Non-pigmented ciliary epithelial cell (primary cell): ENCODE results near the gene STK32C.
"Not testable (repeated sequence)": the region's sequence is repeated elsewhere in the genome, so short reads cannot be mapped to it uniquely, and the experiment has no call there.

Source experiments
- DNase-seq: peaks from one replicate; pipeline ENCODE4 v3.0.0-alpha.2; 2010; ENCODE audit warnings: low read depth

Gene STK32C

DNA sequence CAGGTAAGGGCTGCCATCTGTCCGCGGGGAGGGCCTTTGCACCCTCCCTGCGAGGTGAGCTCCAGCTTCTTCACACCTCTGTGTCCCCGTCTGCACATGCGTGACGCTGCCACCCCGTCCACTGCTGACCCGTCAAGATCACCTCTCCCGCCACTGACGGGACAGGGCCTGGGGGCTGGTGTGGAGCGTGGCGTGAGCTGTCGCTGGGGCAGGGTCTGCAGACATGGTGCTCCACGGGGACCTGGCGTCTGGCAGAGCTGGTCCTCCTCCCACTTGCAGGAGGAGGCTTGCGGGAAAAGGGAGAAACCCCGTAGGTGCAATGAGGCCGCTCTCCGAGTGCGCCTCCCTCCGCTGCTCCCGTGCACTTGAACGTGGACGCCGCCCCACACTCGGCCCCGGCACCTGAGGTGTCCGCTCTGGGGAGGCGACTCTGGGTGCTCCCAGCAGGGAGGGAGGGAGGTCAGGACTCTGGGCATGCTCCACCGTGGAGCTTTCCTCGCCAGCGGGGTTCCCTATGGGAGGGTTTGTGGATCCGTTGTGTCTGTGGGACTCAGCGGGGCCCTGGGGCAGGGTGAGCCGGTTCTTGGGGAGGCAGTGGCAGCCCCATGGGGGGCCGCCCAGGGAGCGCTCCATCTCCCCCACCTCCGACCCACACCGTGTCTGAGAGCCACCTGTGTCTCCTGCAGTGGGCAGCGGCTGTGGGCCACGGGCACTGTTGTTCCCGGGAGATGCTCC, 138.6 kb downstream of the STK32C start:
- DNase-seq, result no peak

DNA sequence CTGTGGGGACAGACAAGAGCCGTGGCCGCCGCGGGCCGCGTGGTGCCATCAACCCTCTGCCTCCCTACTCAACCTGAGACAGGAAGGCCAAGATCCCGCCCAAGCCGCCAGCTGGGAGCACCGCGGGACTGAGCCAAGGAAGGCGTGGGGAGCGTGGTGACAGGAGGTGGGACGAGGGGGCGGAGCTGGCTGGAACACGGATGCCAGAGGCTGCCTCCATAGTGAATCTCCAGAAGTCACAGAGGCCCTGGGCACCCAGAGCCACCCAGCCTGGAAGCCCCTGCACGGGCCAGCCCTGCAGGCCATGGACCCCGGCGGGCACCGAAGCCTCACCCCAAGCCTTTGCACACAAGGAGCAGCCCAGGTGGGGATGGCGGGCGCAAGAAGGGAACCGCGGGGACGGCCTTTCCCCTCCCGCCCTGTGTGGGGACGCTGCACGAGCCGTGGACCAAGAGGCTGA, 139.1 kb downstream of the STK32C start:
- no peak for DNase-seq

DNA sequence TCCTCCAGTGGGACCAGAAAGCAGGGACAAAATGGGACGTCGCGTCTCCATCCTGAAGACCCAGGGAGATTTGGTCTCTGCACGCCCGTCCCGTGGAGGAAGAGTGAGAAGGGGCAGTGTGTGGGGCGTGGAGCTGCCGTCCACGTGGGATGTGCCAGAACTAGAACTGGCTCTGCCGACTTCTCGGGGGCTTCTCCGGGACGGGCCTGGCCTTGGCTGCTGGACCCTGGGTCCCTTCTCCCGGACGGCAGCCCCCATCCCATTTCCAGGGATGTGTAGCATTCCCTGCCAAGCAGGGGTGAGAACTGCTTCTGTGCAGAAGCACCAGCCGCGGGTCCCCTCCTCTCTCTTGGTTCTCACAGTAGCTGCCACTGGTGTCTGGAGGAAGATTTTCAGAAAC, 139.8 kb downstream of the STK32C start:
- no peak for DNase-seq

DNA sequence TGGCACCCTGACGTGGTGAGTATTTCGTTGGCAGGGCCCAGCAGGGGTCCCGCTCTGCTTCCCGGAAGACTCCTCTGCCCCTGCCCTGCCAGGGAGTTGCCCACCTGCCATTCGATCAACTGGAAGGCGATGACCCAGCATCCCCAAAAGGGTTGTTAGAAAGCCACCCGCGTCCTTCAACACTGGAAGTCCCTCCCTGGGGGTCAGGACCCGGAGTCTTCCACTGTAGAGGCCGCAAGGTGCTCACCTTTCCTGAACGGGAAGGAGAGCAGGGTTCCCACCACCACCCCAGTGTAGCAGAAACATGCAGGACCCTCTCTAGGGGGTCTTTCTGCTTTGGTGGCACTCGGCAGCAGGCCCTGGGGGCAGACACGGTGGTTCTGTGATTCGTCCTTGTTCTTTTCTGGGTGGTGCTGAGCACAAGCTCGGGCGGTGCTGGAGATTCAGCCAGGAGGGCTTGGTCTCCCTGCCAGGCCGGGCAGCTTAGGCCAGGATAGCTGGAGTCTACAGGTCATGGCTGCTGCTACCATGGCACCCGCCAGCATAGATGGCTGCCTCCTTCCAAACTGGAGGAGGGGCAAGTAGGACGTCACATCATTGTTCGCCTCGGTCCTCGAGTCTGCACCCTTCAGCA, 140.6 kb downstream of the STK32C start:
- no peak for DNase-seq

DNA sequence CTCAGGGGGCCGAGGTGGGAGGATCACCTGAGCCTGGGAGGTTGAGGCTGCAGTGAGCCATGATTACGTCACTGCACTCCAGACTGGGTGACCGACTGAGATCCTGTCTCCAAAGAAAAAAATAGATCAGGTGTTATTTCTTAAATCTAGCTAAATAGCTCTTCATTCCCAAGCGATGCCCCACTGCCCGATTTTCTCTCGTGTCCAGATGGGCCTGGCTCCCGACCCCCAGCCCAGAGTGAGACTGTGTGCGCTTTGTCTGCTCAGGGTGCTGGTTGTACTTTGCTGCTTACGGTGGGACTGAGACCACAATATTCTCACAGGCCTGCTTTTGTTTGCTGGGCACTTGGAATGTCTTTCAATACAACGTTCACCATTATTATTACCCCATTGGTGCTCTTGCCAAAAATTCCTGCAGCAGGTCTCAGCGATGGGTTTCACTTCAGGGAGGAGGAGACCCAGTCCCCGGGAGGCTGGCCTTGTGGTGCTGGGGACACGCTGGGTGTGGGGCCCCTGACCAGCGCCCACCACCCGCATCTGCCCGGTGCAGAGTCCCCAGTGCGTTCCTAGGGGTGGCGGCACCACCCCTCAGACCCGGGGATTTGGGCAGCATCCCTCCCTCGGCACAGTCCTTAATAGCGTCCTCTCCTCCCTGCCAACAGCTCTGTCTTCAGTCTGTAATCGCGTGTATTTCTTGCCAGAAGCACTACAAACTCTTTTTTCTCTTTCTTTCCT, 141.4 kb downstream of the STK32C start:
- no peak for DNase-seq

DNA sequence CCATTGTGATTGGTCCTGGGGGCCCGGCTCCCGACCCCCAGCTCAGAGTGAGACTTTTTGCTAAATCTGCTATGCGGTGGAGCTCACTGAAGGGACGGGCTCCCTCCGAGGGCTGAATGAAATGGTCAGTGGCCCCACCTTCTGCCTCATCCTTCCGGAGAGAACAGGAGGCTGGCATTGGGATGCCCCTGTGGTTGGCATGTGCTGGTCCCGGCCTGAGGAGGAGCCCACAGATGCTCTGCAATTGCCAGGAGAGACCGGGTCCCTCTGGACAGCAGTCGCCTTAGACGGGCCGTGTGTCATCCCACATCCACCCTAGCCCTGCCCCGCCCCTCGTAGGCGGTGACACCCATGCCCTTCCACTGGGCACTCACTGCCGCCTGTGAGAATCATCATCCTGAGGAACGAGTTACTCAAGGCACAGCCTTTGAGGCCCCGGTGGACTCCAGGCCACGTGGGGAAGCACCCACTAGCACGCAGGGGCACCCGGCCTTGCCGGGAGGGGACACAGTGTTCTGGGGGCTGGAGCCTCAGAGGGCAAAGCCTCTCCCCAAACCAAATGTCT, 142.3 kb downstream of the STK32C start:
- no peak for DNase-seq

DNA sequence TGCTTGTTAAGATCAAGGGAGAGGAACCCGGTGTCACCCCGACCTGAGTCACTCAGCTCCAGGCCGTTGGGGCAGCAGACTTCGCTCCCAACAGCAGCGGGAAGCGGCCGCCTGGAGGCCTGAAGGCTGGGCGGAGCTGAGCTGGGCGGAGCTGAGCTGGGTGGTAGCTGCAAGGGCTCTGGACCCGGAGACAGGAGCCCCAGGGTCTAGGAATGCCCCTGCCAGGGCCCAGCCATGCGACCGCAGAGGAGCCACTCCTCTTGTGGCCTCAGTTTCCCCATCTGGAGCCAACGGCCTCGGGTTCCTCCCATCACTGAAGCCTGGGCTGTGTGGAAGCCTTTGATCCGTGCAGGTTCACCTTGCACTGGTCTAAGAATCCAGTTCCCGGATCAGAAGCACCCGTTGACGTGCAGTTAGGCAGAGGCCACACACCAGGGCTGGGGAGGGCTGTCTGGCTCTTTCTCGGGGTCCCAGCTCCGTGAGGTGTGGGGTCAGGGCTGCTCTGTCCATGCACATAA, 142.9 kb downstream of the STK32C start:
- no peak for DNase-seq

DNA sequence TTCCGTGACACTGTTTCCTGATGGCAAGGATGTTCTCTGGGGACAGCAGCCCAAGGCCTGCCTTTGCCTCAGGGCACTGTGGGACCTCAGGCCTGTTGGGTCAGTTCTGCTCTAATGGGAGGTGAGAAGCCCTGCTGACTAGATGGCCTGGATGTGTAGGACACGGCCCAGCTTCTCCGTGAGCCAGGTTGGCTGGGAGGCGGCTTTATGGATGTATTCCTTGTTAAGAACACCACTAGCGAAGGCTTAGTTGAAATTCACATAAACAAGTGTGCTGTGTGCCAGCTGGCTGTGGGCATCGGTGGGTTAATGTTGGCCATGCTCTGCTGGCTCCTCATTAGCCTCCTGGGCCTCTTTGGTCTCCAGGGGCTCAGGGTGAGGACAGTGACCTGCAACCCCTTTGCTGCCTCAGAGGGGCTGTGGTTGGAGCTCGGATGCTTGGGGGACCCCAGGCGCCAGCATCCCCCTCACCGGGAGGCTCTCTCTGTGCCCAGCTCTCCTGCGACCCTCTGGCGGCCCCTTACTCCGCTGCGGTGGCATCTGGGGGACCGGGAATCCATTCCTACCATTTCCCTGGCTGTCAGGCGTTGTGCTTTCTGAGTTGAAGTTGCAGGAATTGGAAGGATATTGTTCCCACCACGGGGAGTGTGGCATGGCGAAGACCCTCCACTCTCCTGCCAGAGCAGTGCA, 143.8 kb downstream of the STK32C start:
- DNase-seq, result no peak

DNA sequence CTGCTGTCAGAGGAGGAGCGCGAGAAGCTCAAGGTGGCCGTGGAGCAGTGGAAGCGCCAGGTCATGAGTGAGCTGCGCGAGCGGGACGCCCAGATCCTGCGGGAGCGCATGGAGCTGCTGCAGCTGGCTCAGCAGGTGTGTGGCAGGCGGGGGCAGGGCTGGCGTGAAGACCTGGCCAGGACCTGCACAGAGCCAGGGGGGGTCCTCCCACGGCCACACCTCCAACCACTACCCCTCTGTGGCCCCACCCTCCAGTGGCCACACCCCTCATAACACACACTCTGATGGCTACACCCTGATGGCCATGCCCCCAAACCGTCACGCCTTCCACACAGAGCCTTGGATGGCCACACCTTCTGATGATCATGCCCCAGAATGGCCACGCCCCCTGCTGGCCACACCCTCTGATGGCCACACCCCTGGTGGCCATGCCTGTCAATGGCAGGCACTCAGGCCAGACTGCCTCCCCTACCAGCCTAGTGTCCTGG, 144.4 kb downstream of the STK32C start:
- no peak for DNase-seq

DNA sequence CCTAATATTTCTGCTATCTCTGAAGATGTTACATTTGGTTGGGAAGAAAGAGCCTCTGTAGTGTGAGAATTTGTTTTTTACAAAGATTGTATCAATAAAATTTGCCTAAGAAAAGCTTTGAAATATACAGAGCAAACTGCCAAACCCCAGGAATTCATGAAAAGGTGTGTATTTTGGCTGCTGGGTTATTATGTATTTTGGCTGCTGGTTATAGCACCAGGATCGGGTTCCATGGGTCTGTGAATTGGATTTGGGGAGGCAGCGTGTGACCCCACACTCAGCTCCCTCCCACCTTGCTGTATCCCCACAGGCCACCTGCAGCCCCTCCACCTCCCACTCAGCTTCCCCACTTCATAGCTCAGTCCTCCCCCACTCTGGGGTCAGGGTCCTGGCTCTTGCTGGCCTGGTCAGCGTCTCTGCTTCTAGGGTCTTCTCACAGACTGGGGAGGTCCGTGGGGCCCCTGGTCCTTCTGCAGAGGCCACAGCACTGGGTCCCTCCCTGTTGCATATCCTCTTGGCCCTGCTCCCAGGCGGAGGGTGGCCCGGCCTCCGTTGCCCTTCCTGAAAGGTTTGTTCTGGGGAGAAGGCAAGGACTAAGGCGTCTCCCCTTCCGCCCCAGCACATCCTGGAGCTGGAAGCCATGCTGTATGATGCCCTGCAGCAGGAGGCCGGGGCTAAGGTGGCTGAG, 145.0 kb downstream of the STK32C start:
- DNase-seq, result no peak

DNA sequence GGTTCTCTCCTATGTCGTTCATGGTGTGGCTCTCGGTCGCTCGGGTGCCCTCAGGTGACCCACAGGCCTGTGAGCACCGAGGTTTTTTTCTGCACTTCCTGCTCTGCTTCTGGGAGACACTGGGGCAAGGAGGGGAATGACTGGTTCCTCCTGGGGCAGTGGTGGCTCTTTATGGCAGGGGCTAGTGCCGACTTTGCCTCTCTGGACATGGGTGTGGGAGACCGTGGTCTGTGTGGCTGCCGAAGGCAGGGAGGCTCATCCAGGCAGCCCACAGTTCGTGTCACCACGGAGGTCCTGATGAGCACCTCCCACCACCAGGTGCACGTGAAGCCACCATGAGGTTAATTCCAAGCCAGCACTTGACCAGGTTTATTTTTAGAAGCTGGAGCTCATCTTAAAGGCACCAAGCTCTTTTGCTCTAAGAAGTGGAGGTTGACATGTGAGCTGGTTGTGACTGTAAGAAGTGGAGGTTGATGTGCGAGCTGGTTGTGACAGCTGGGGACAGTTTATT, 145.7 kb downstream of the STK32C start:
- no peak for DNase-seq

DNA sequence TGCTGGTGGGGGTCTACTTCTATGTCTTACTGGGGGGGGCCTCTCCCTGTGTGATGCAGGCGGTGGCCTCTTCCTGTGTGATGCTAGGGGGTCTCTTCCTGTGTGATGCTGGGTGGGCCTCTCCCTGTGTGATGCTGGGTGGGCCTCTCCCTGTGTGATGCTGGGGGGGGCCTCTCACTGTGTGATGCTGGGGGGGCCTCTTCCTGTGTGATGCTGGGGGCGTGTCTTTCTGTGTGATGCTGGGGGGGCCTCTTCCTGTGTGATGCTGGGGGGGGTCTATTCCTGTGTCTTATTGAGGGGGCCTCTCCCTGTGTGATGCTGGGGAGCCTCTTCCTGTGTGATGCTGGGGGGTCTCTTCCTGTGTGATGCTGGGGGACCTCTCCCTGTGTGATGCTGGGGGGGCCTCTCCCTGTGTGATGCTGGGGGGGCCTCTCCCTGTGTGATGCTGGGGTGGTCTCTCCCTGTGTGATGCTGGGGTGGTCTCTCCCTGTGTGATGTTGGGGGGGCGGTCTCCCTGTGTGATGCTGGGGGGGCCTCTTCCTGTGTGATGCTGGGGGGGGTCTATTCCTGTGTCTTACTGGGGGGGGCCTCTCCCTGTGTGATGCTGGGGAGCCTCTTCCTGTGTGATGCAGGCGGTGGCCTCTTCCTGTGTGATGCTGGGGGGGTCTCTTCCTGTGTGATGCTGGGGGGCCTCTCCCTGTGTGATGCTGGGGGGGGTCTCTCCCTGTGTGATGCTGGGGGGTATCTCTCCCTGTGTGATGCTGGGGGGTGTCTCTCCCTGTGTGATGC, 146.7 kb downstream of the STK32C start:
- not testable (repeated sequence) for DNase-seq

DNA sequence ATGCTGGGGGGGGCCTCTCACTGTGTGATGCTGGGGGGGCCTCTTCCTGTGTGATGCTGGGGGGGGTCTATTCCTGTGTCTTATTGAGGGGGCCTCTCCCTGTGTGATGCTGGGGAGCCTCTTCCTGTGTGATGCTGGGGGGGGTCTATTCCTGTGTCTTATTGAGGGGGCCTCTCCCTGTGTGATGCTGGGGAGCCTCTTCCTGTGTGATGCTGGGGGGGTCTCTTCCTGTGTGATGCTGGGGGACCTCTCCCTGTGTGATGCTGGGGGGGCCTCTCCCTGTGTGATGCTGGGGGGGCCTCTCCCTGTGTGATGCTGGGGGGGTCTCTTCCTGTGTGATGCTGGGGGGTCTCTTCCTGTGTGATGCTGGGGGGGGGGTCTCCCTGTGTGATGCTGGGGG, 147.5 kb downstream of the STK32C start:
- DNase-seq, result not testable (repeated sequence)

DNA sequence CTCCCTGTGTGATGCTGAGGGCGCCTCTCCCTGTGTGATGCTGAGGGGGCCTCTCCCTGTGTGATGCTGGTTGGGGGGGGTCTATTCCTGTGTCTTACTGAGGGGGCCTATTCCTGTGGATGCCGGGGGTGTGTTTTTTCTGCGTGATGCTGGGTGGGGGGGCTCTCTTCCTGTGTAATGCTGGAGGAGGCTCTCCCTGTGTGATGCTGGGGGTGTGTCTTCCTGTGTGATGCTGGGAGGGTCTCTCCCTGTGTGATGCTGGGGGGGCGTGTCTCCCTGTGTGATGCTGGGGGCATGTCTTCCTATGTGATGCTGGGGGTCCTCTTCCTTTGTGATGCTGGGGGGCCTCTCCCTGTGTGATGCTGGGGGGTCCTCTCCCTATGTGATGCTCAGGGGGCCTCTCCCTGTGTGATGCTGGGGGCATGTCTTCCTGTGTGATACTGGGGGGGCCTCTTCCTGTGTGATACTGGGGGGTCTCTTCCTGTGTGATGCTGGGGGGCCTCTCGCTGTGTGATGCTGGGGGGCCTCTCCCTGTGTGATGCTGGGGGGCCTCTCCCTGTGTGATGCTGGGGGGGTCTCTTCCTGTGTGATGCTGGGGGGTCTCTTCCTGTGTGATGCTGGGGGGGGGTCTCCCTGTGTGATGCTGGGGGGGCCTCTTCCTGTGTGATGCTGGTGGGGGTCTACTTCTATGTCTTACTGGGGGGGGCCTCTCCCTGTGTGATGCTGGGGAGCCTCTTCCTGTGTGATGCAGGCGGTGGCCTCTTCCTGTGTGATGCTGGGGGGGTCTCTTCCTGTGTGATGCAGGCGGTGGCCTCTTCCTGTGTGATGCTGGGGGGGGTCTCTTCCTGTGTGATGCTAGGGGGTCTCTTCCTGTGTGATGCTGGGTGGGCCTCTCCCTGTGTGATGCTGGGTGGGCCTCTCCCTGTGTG, 148.2 kb downstream of the STK32C start:
- DNase-seq, result not testable (repeated sequence)

DNA sequence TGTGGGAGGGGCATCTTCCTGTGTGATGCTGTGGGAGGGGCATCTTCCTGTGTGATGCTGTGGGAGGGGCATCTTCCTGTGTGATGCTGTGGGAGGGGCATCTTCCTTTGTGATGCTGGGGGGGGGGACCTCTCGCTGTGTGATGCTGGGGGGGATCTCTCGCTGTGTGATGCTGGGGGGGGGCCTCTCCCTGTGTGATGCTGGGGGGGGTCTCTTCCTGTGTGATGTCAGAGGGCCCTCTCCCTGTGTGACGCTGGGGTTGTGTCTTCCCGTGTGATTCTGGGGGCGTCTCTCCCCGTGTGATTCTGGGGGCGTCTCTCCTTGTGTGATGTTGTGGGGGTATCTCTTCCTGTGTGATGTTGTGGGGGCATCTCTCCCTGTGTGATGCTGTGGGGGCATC, 148.9 kb downstream of the STK32C start:
- DNase-seq, result no peak

DNA sequence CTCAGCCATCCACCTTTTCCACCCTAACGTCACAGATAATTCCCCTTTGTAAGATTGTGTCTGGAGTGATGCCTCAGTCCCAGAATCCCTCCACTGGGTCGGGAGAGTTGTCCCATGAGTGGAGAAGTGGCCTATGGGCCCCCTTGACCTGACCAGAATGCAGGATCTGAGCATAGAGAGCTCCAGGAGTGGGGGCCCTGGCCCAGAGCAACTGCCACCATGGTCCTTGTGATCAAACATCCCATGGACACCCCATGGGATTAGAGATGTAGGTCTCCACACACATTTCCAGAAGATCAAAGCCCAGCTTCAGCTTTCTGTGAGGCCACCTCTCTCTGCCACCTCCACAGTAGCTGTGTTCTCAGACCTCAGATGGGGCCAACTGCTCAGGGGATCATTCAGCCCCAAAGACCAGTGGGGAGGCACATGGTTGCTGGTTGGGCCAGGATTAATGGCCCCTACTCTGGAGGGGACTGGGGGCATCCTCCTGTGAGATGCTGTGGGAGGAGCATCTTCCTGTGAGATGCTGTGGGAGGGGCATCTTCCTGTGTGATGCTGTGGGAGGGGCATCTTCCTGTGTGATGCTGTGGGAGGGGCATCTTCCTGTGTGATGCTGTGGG, 149.5 kb downstream of the STK32C start:
- no peak for DNase-seq
